ENCODE measurements around the gene OGFR.
"Not testable (repeated sequence)": the region's sequence is repeated elsewhere in the genome, so short reads cannot be mapped to it uniquely, and the experiment has no call there.

Gene OGFR

GRCh38 chr20:62835931-62836861 lies 31.6 kb downstream of the OGFR start:
- in situ Hi-C loops (cut with MboI; ENCODE audit: low sequenced_read_pairs), result no loop called here

- in situ Hi-C loops (cut with MboI; ENCODE audit: low sequenced_read_pairs), result no loop called here
Measured at GRCh38 chr20:62836967-62837490, 32.4 kb downstream of the OGFR start.

GRCh38 chr20:62837790-62838127 lies 33.1 kb downstream of the OGFR start:
- in situ Hi-C loops (cut with MboI; ENCODE audit: low sequenced_read_pairs), result no loop called here

GRCh38 chr20:62838128-62838891 lies 33.7 kb downstream of the OGFR start:
- in situ Hi-C loops (cut with MboI; ENCODE audit: low sequenced_read_pairs), result no loop called here

- in situ Hi-C loops (cut with MboI; ENCODE audit: low sequenced_read_pairs), result no loop called here
Measured at GRCh38 chr20:62839261-62839660, 34.6 kb downstream of the OGFR start.

GRCh38 chr20:62839816-62840215 lies 35.2 kb downstream of the OGFR start:
- in situ Hi-C loops (cut with MboI; ENCODE audit: low sequenced_read_pairs), result no loop called here

GRCh38 chr20:62840244-62841197 lies 35.9 kb downstream of the OGFR start:
- in situ Hi-C loops (cut with MboI; ENCODE audit: low sequenced_read_pairs), result no loop called here

GRCh38 chr20:62841705-62842212 lies 37.1 kb downstream of the OGFR start:
- in situ Hi-C loops (cut with MboI; ENCODE audit: low sequenced_read_pairs), result no loop called here

- in situ Hi-C loops (cut with MboI; ENCODE audit: low sequenced_read_pairs), result no loop called here
Measured at GRCh38 chr20:62843656-62844055, 39.0 kb downstream of the OGFR start.

GRCh38 chr20:62844182-62844581 lies 39.5 kb downstream of the OGFR start:
- in situ Hi-C loops (cut with MboI; ENCODE audit: low sequenced_read_pairs), result no loop called here

- in situ Hi-C loops (cut with MboI; ENCODE audit: low sequenced_read_pairs), result no loop called here
Measured at GRCh38 chr20:62845416-62846160, 41.0 kb downstream of the OGFR start.

- in situ Hi-C loops (cut with MboI; ENCODE audit: low sequenced_read_pairs), result no loop called here
Measured at GRCh38 chr20:62846166-62846890, 41.7 kb downstream of the OGFR start.

GRCh38 chr20:62848917-62849316 lies 44.3 kb downstream of the OGFR start:
- in situ Hi-C loops (cut with MboI; ENCODE audit: low sequenced_read_pairs), result not testable (repeated sequence)

- in situ Hi-C loops (cut with MboI; ENCODE audit: low sequenced_read_pairs), result no loop called here
Measured at GRCh38 chr20:62849431-62849830, 44.8 kb downstream of the OGFR start.

- in situ Hi-C loops (cut with MboI; ENCODE audit: low sequenced_read_pairs), result no loop called here
Measured at GRCh38 chr20:62850333-62850974, 45.8 kb downstream of the OGFR start.

GRCh38 chr20:62852196-62852595 lies 47.6 kb downstream of the OGFR start:
- in situ Hi-C loops (cut with MboI; ENCODE audit: low sequenced_read_pairs), result no loop called here

GRCh38 chr20:62852841-62853240 lies 48.2 kb downstream of the OGFR start:
- in situ Hi-C loops (cut with MboI; ENCODE audit: low sequenced_read_pairs), result no loop called here

- in situ Hi-C loops (cut with MboI; ENCODE audit: low sequenced_read_pairs), result not testable (repeated sequence)
Measured at GRCh38 chr20:62853304-62853703, 48.7 kb downstream of the OGFR start.

- in situ Hi-C loops (cut with MboI; ENCODE audit: low sequenced_read_pairs), result no loop called here
Measured at GRCh38 chr20:62854121-62854520, 49.5 kb downstream of the OGFR start.
